OCI-LY7 (cell line): ENCODE results near the gene SAP30L. TPM values are rescaled to one million over a fixed set of nuclear protein-coding genes. Genes with fewer than 3 reads are reported as not detected.

Source experiments
- Bru-seq: library from RNA; stranded (reverse); fragments of 400-500 nt; gene quantifications from one replicate; lab custom pipeline; 2021; lab: Mats Ljungman, UMichigan
- BruChase-seq, 2 experiments: library from RNA; stranded (reverse); fragments of 400-500 nt; gene quantifications; one replicate each; lab custom pipeline; 2021; lab: Mats Ljungman, UMichigan
- BruUV-seq: library from RNA; stranded (reverse); fragments of 400-500 nt; replicated peaks from 2 replicates; lab custom pipeline; 2021; lab: Mats Ljungman, UMichigan
- CTCF ChIA-PET: fragments of 300-600 bp; sonication (Branson Sonifier 250); formaldehyde crosslinking; loops from one replicate; lab custom pipeline; 2022; ENCODE audit warnings: antibody characterized with exemption; ENCODE audit not compliant: unreplicated experiment; lab: Charles Lee
- POLR2A ChIA-PET: fragments of 300-600 bp; sonication (Branson Sonifier 250); formaldehyde crosslinking; loops from one replicate; lab custom pipeline; 2022; ENCODE audit warnings: antibody characterized with exemption; lab: Charles Lee
- DNase-seq: peaks from one replicate; pipeline ENCODE4 v3.0.0-alpha.2; 2015; ENCODE audit warnings: low spot score
- H2AFZ ChIP-seq: fragments of 200-600 bp; sonication (generic), shearing (Covaris generic); 2 replicates; pipeline ENCODE4 v1.6.1; 2014; ENCODE audit warnings: mild to moderate bottlenecking, antibody characterized with exemption, low read length, moderate library complexity
- H3K27ac ChIP-seq: fragments of 200-600 bp; sonication (generic); 2 replicates; pipeline ENCODE4 v1.5.1; 2014; ENCODE audit warnings: mixed run types, low read depth, mild to moderate bottlenecking, moderate library complexity, low read length, inconsistent platforms; ENCODE audit not compliant: poor library complexity, severe bottlenecking
- H3K36me3 ChIP-seq: fragments of 200-600 bp; sonication (generic); 2 replicates; pipeline ENCODE4 v1.6.1; 2014; ENCODE audit warnings: mild to moderate bottlenecking, antibody characterized with exemption, low read length, moderate library complexity, mixed read lengths; ENCODE audit not compliant: insufficient read depth
- H3K4me1 ChIP-seq: fragments of 200-600 bp; sonication (generic); 2 replicates; pipeline ENCODE4 v1.5.1; 2014; ENCODE audit warnings: mild to moderate bottlenecking, low read length; ENCODE audit not compliant: insufficient read depth, poor library complexity, severe bottlenecking
- H3K4me2 ChIP-seq: fragments of 200-600 bp; sonication (generic); 2 replicates; pipeline ENCODE4 v1.6.1; 2014; ENCODE audit warnings: mild to moderate bottlenecking, low read length
- H3K4me3 ChIP-seq: fragments of 200-600 bp; sonication (generic); 2 replicates; pipeline ENCODE4 v1.5.1; 2014; ENCODE audit warnings: mild to moderate bottlenecking, low read depth, low read length; ENCODE audit not compliant: poor library complexity, severe bottlenecking
- H3K79me2 ChIP-seq: fragments of 200-600 bp; sonication (generic); 2 replicates; pipeline ENCODE4 v1.6.1; 2016; ENCODE audit warnings: low read depth, mild to moderate bottlenecking, low read length, moderate library complexity, mixed read lengths; ENCODE audit not compliant: insufficient read depth
- H3K9me2 ChIP-seq: fragments of 200-600 bp; sonication (generic); 2 replicates; pipeline ENCODE4 v1.6.1; 2016; ENCODE audit warnings: mild to moderate bottlenecking, low read length, mixed read lengths; ENCODE audit not compliant: insufficient read depth
- H3K9me3 ChIP-seq: fragments of 200-600 bp; sonication (generic); 2 replicates; pipeline ENCODE4 v1.6.1; 2014; ENCODE audit warnings: mild to moderate bottlenecking, mixed run types, low read length, mixed read lengths
- H4K20me1 ChIP-seq: fragments of 200-600 bp; sonication (generic); 2 replicates; pipeline ENCODE4 v1.6.1; 2014; ENCODE audit warnings: mild to moderate bottlenecking, antibody characterized with exemption, low read length, moderate library complexity, mixed read lengths; ENCODE audit not compliant: insufficient read depth
- EZH2phosphoT487 ChIP-seq: fragments of 200-600 bp; sonication (generic); IDR thresholded peaks from 2 replicates; pipeline ENCODE4 v1.6.1; 2018; ENCODE audit warnings: low read depth, borderline replicate concordance, mild to moderate bottlenecking, mixed run types, antibody characterized with exemption, low read length, moderate library complexity, mixed read lengths
- intact Hi-C: fragments of 100-400 bp; cut with micrococcal nuclease; formaldehyde crosslinking; loops from one replicate; pipeline ENCODE4 v1.10.0; 2022; ENCODE audit not compliant: unreplicated experiment
- long read RNA-seq: library from polyadenylated mRNA; stranded (forward); transcript quantifications from one replicate; pipeline ENCODE4 v2.0.0, GENCODE V29; 2022
- total RNA-seq, 2 experiments: library from RNA; depleted of rRNA in 1 of 2; stranded (reverse); fragments of >200 nt in 1 of 2; shearing (Covaris generic) in 1 of 2; gene quantifications; 2 replicates each; pipeline ENCODE4 v1.2.3, GENCODE V29; 2014 to 2022
- TF ChIP-seq, protein P1 (sequence below): fragments of 200-600 bp; sonication (generic); conservative IDR thresholded peaks from 2 replicates; pipeline ENCODE4 v1.5.1; 2014; ENCODE audit warnings: mild to moderate bottlenecking, antibody characterized with exemption, low read length, moderate library complexity, mixed read lengths

The SAP30L gene, protein sequence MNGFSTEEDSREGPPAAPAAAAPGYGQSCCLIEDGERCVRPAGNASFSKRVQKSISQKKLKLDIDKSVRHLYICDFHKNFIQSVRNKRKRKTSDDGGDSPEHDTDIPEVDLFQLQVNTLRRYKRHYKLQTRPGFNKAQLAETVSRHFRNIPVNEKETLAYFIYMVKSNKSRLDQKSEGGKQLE
- 33.2 and 38.7 TPM in 2 replicates for total RNA-seq (2014; rRNA removed; shearing (Covaris generic))
- total RNA-seq (2022): 37.5 and 39.3 TPM in 2 replicates
- Bru-seq, nascent RNA: percentile 60 among the genes with signal in this experiment
- BruChase-seq, experiment 1, labeled RNA remaining after a 6-hour chase: percentile 62 among the genes with signal in this experiment
- percentile 72 among the genes with signal in this experiment for BruChase-seq, experiment 2, labeled RNA remaining after a 2-hour chase
- long read RNA-seq, full-length matches to known transcripts: 34 of 43 reads
- long read RNA-seq, partial matches to known transcripts: 0 of 43 reads
- long read RNA-seq, other reads (novel, unspliced or antisense): 9 of 43 reads

DNA sequence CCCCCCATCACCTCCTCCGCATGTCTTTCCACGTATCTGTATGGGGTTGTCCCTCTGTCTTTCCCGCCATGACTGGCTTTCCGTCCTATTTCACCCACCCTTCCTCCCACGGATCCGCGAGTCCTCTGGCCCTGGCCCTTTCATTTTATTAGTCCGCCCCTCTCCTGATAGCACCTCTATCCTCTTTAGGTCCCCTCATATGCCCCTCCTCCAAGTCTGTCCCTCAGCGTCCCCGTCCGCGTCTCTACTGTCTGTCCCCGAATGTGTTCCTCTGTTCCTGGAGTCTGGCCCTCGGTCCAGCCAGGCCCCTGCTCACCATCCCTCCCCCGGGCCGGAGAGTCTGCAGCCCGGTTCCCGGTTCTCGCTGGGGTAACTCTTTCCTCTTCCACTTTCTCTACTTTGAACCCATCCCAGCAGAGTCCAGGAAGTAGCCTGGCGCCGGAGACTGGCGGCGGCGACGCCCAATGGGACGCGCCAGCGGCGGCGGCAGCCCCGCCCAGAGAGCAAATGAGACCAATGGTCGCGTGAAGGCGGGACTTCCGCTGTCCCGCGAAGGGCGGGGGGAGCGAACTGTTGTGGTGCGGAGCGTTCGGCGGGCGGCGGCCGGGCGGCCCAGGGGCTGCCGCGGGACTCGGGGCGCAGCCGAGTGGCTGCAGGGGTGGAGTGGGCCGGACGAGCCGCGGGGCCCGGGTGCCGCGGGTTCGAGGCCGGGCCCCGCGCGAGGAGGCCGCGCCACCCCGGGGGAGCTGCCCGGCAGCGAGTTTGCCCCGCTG, at the start of gene SAP30L:
Gene SAP30L (plus strand): TSS at position 576 of the 773 bp plus-strand sequence. CDS start 608 bp downstream, outside the sequence.
- intact Hi-C loops: loop anchor here (1.0 to 10.0 kb wide), 4 partner anchors 255 to 497 kb away; partner anchors contain the start of genes CNOT8, GALNT10, LARP1 and MRPL22
- ChIA-PET CTCF (no interaction called here), POLR2A (no interaction called here)
- Histone ChIP-seq H3K27ac (peak within 1 kb of the TSS; percentile 18), H3K36me3 (peaks cover 27% of the 10 kb centered on the region), H2AFZ (peak within 1 kb of the TSS; percentile 80), H3K79me2 (peaks cover 26% of the 10 kb centered on the region; the same call in 1 of the 2 replicates), H3K4me1 (peaks cover 15% of the 10 kb centered on the region), H3K4me3 (peak within 1 kb of the TSS; percentile 78), H3K9me3 (no peaks in the 10 kb centered on the region), H3K9me2 (no peaks in the 10 kb centered on the region), H4K20me1 (peaks cover 30% of the 10 kb centered on the region; the same call in 1 of the 2 replicates), H3K4me2 (peak within 1 kb of the TSS; percentile 98)
- TF ChIP-seq EZH2phosphoT487: no peak
- TF ChIP-seq, protein P1, sequence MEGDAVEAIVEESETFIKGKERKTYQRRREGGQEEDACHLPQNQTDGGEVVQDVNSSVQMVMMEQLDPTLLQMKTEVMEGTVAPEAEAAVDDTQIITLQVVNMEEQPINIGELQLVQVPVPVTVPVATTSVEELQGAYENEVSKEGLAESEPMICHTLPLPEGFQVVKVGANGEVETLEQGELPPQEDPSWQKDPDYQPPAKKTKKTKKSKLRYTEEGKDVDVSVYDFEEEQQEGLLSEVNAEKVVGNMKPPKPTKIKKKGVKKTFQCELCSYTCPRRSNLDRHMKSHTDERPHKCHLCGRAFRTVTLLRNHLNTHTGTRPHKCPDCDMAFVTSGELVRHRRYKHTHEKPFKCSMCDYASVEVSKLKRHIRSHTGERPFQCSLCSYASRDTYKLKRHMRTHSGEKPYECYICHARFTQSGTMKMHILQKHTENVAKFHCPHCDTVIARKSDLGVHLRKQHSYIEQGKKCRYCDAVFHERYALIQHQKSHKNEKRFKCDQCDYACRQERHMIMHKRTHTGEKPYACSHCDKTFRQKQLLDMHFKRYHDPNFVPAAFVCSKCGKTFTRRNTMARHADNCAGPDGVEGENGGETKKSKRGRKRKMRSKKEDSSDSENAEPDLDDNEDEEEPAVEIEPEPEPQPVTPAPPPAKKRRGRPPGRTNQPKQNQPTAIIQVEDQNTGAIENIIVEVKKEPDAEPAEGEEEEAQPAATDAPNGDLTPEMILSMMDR: no peak
- DNase-seq: peak; percentile 96
- BruUV-seq: no TSS peak

DNA sequence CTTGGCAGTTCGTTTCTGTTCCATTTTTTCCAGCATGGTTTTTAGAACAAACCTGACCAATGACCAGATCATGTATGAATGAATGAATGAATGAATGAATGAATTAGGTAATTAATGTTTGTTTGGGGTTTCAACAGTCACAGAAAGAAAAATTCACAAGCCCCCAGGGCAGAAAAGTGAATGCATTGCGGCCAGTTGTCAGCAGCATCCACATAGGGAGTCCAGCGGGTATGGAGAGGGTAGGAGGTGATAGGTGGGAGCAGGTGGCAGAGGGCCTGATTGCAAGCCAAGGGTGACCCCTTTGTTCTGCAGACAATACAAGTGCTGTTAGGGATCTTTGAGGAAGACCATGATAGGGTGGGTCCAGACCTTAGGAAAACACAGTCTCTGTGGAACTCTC, 49.7 kb upstream of the SAP30L start:
- no peaks in the 10 kb centered on the region for H4K20me1 ChIP-seq
- no peak for DNase-seq
- no TSS peak for BruUV-seq
- no peak overlapping the region for H3K27ac ChIP-seq
- H2AFZ ChIP-seq: no peak overlapping the region
- CTCF ChIA-PET: no interaction called here
- no peaks in the 10 kb centered on the region for H3K9me3 ChIP-seq
- H3K79me2 ChIP-seq: no peaks in the 10 kb centered on the region
- TF ChIP-seq EZH2phosphoT487: no peak
- TF ChIP-seq, protein P1: no peak
- no peak overlapping the region for H3K4me2 ChIP-seq
- H3K9me2 ChIP-seq: no peaks in the 10 kb centered on the region
- no peaks in the 10 kb centered on the region for H3K4me1 ChIP-seq
- intact Hi-C loops: no loop called here
- H3K36me3 ChIP-seq: no peaks in the 10 kb centered on the region
- no peak overlapping the region for H3K4me3 ChIP-seq
- POLR2A ChIA-PET: no interaction called here
